Cerebellar nuclear complex (tissue), 1 donor: Measurements from ENCODE around the gene PXDN.
A peak's percentile ranks its signal among the peaks of the same experiment; 100 is the strongest.
"Not testable (repeated sequence)": the region's sequence is repeated elsewhere in the genome, so short reads cannot be mapped to it uniquely, and the experiment has no call there.

Experiments
- DNase-seq, 2 experiments: peaks; one replicate each; lab custom pipeline; 2025; lab: John Stamatoyannopoulos, UW

PXDN gene

GRCh38 chr2:1777156-1777555 lies 32.8 kb upstream of the PXDN start:
- no peak for DNase-seq

GRCh38 chr2:1775511-1776035 lies 31.3 kb upstream of the PXDN start:
- DNase-seq: no peak

- no peak for DNase-seq
Observed at GRCh38 chr2:1774929-1775328, 30.6 kb upstream of the PXDN start.

DNA sequence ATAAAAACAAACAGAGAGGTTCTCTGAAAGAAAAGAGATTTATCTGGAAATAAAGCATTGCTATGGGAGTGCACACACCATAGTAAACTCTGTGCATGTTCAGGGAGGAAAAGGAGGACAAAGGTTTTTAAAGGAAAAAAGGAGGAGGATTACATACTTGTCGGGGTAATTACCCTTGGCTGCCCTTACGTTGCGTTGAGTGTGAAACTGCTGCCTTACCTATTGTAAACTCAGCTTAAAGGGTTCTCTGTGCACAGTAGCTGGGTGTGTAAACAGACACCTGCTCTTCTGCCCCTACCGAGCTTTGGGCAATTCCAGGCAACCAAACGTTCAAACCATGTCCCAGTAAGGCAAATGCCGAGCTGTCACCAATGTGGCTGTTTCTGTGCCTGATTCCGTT lies 29.6 kb upstream of the PXDN start:
- DNase-seq: no peak

DNA sequence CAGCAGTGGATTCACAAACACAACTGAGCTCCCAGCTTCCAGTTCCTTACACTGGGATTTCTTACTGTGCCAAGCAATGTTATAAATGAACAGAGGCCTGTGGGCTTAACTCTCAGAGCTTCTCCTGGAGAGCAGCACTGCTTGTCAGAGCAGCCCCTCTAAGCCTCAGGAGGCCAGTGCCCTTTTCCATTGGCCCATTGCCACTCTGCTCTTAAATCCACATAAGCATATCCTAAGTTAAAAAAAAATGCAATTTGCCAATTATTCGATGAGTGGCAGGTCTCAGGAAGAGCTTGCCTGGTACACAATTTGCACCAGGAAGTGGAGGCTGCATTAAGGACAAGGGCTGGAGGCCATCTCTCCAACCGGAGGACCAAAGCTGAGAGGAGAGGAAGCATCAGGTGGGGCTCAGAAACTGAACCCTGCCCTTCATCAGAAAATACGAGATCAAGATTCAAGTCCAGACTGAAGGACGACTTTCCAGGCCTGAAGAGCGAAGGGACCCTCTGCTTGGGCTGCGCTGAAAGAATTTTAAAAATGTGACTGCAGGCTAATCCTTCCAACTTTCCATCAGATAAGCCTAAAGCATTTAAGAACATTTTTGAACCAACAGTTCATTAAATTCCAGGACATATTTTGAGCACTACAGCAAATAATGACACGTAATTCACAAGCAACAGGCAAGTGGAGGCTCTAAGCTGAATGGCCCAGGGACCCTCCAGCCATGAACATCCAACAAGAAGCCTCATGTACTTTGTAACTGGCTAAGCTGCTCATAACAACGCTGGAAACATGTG lies 28.4 kb upstream of the PXDN start:
- no peak for DNase-seq

- DNase-seq: no peak
Observed at GRCh38 chr2:1771626-1772280, 27.4 kb upstream of the PXDN start.

DNA sequence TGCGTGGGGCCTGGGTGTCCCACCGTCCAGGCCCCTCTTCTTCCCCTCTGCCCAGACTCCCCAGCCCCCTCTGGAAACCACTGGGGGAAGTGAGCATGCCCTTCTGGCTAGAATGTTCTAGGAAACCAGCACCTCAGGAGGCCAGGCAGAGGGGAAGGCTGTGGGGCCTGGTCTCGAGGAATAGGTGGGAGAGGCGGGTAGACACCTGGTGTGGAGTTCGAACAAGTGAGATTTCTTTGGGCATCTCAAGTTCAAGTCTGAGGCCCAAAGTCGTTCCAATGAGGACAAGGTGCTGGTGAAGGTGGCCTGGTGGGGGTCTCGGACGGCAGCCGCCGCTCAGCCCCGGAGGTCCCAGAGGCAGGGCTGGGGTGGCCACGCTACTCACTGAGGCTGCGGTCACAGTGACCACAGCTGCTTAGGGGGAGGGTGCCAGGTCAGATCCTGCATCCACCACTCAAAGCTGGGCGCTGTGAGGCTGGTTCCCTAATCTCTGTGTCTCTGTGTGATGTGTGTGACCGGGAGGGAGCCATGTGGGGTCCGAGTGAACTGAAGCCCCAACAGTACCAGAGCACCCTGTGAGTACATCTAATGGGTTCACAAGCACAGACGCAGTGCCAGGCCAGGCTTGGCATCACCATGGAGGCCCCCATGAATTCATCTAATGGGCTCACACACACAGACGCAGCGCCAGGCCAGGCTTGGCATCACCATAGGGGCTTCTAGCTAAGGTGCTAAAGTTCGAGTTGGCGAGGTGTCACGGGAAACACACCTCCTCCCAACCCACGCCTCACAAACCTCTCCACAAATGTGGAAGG lies 26.5 kb upstream of the PXDN start:
- DNase-seq: no peak

DNA sequence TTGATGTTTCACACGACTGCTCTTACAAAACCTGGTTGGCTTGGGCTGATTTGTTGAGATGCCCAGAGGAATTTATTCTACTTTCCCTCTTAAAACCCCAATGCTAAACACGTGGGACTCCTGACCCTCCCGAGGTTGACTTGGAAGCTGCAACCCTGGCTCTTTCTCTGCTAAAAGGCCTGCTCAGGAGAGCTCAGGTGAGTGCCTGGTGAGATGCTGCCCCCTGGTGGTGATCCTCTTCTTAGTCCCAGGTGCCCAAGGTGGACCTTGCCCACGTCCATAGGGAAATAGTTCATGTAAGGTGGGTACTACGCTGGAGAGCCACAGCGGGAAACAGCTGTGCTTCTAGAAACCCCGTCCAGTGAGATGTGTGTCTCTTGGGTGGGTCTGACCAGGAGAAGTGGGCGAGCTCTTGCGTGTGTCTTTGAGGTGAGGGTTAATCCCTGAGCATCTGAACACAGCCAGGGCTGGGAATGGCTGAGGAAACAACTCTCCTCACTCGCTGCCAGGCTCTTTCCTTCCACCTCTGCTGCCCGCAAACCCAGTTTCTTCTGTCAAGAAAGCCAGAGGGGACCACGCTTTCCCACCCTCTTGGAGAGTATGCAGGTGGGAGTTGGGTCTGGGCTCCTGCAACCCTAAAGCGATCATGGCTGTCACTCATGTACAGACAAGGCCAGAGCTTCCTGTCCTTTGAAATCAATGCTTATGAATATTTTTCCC lies 25.5 kb upstream of the PXDN start:
- peak in 1 of 2 experiments; percentile 9 for DNase-seq

DNA sequence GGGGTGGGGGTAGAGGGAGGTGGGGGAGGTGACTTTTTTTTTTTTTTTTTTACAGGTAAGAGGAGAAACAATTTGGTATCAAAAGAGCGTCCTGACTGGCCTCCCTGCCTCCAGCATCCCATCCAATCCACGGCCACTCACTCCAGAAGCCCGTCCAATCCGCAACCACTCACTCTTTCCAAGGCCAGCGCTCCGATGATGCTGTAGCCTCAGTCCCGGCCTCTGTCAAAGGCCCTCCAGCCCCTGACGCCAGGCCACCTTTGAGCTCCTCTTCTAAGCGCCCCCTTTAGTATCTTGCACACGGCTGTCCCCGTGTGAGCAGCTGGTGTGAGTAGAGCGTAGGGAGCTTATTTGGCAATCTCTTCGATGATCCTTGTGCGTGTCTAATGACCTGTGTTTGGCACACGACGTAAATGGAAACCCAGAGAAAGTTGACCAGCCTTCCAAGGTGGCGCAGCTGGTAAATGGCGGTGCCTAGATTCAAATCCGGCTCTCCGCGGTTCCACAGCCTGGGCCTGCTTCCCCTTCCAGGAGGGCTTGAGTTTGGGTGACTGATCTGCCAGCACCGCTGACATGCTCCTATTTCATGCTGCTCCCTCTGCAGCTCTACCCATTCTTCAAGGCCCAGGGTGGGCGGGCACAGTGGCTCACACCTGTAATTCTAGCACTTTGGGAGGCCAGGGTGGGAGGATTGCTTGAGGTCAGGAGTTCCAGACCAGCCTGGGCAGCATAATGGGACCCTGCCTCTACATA lies 23.8 kb upstream of the PXDN start:
- DNase-seq: no peak

DNA sequence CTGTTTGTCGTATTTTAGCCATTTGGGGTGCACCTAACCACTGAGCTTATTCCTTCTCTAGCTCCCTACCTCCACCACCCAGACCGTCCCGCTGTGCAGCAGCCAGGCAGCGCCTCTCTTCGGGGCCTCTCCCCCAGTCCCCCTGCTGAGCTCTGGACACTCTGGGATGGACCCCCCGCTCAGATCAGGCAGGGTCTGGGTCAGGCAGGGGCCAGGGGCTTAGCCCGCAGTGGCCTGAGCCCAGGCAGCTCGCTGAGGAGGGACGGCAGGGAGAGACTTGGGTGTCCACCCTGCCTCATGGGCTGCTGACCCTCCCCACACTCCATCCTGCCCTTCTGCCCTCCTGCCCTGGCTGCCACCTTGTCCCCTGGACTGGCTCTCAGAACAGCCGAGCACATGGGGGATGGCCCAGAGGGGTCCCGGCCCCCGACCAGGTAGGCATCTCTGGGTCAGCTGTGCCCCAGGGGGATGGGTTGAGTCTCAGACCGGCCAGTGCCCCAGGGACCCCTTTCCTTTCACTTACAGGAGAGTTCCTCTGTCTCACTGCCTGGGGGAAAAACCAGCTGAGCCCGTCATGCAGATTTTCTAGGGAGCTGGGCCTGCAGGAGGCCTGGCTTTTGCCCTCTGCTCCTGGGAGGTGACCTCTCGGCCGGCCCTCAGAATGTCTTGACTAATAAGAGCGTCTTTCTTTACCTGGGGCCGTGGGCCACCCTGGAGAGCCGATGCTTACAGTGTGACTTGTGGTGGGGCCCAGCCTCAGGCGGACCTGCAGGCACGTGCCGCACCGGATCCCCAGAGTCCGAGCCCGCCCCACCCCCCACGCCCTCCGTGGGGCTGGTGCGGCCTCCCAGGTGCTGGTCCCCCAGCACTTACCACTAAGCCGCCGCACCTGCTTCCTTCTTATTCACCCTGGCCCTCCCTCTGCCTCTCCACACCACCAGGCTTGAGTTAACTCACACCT lies 22.8 kb upstream of the PXDN start:
- no peak for DNase-seq

DNA sequence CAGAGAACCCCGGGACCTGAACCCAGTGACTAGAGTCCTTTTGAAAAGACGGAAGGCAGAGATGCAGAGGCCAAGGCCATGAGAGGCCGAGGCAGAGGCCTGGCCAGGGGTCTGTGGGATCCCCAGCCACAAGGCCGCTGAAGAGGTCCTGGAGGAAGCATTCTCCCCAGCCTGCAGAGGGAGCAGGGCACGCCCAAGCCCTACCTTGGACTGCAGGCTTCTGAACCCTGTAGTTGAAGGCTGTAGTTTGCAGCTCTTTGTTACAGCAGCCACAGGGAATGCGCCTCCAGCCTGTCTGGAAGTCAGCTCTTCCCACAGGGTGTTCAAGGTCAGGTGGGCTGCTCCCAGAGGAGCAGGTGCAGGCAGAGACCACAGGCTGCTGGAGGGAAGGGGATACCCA lies 22.1 kb upstream of the PXDN start:
- no peak for DNase-seq

GRCh38 chr2:1765201-1765600 lies 20.9 kb upstream of the PXDN start:
- DNase-seq: not testable (repeated sequence)

DNA sequence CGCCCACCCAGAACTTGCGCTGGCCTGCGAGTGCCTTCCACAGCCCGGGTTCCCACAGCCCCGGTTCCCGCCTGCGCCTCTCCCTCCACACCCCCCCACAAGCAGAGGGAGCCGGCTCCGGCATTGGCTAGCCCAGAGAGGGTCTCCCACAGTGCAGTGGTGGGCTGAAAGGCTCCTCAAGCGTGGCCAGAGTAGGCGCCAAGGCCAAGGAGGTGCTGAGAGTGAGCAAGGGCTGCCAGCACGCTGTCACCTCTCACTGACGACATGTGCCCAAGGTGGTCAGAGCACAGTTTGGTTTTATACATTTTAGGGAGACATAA lies 15.3 kb upstream of the PXDN start:
- no peak for DNase-seq

DNA sequence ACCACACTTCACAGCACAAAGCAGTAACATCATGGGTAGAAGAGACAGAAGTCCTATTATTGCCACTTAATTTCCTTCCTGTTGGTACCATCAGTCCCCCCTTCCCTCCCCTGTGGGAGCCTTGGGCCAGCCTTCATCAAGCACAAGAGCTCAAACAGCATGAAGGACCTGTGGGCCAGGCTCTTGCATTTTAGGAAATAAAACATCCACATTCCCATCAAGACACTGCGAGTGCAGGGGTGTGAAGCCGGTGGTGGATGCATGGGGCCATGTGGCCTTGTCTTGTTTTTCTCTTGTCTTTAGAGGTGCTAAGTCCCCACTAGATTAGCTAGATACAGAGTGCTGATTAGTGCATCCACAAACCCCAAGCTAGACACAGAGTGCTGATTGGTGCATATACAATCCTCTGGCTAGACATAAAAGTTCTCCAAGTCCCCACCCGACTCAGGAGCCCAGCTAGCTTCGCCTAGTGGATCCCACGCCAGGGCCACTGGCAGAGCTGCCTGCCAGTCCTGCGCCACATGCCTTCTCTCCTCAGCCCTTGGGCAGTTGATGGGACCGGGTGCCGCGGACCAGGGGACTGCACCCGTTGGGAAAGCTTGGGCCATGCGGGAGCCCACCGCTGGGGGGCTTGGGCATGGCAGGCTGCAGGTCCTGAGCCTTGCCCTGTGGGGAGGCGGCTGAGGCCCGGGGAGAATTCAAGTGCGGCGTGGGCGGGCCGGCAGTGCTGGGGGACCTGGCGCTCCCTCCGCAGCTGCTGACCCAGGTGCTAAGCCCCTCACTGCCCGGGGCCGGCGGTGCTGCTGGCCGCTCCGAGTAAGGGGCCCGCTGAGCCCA lies 14.7 kb upstream of the PXDN start:
- no peak for DNase-seq

- DNase-seq: no peak
Observed at GRCh38 chr2:1758171-1758570, 13.9 kb upstream of the PXDN start.

DNA sequence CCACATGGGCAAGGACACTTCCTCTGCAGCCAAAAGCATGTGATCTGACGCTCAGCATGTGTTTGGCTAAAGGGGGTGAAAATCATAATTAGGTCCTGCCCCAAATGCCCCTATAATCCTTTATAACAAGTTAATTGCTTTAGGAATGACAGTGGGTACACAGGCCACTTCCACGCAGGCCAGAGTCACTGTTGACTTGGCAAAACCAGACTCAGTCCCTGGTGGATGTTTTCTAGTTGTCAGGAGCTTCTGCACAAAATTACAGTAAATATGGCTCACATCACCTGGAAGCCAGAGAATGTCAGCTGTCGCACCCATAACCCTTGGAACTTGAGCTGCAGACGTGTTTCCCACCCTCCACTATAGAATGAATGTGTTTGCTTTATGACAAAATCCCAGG lies 13.3 kb upstream of the PXDN start:
- DNase-seq: no peak

DNA sequence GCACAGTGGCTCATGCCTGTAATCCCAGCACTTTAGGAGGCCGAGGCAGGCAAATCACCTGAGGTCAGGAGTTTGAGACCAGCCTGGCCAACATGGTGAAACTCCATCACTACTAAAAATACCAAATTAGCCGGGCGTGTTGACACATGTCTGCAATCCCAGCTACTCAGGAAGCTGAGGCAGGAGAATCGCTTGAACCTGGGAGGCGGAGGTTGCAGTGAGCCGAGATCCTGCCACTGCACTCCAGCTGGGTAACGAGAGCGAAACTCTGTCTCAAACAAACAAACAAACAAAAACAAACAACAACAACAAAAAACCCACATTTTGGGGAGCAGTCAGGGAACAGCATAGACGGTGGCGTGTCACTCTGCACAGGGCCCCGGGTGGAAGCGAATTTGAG lies 12.8 kb upstream of the PXDN start:
- DNase-seq: not testable (repeated sequence)

DNA sequence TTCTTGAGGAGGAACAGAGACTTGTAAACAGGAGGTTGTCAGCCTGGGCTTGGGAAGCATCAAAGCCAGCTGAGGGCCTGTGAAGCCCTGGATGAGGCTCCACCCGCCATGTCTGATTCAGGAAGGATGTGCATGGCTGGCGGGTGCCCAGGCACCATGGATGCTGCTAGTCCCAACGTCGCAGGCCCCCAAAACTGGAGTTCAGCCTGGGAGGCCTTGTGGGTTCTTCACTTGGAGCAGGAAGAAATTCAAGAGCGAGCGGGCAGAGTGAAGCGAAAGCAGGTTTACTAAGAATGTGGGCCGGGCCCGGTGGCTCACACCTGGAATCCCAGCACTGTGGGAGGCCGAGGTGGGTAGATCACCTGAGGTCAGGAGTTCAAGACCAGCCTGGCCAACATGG lies 12.1 kb upstream of the PXDN start:
- DNase-seq: no peak
